B cell (primary cell): ENCODE results near the gene REG1A. TPM values are rescaled to one million over a fixed set of nuclear protein-coding genes. Genes with fewer than 3 reads are reported as not detected.

ENCODE experiments used
- ATAC-seq: fragments of 200-7000 bp; cut with Tn5 transposase; one replicate; pipeline ENCODE4 v1.10.0; 2021; ENCODE audit warnings: low read depth, mild to moderate bottlenecking, moderate number of reproducible peaks, moderate library complexity
- CTCF ChIA-PET: fragments of 350-600 bp; sonication (Branson Sonifier 250); formaldehyde crosslinking; loops from one replicate; lab custom pipeline; 2021; ENCODE audit warnings: antibody characterized with exemption, inconsistent platforms; lab: Charles Lee
- POLR2A ChIA-PET: fragments of 350-600 bp; sonication (Branson Sonifier 250); formaldehyde crosslinking; loops from one replicate; lab custom pipeline; 2021; ENCODE audit warnings: antibody characterized with exemption; lab: Charles Lee
- DNase-seq: peaks from one replicate; pipeline ENCODE4 v3.0.0; 2013
- H2AFZ ChIP-seq: 2 replicates; pipeline ENCODE4 v1.6.1; 2012; ENCODE audit warnings: mild to moderate bottlenecking, low read depth, low read length; ENCODE audit not compliant: insufficient read depth, poor library complexity, severe bottlenecking
- H3K27ac ChIP-seq, 2 donors: 1 replicate in 1 of 2; 2 replicates in 1 of 2; pipeline ENCODE4 v1.5.1; 2012 to 2013; ENCODE audit warnings: low read length in 2 of 2, mild to moderate bottlenecking in 2 of 2, moderate library complexity in 1 of 2
- H3K27me3 ChIP-seq, 4 experiments: fragments of 200-600 bp in 1 of 4; sonication (generic) in 1 of 4; replicated peaks in 1 of 4; 1 replicate in 2 of 4; 2 replicates in 2 of 4; pipeline versions ENCODE4 v1.6.1 to v1.7.0; 2013 to 2016; ENCODE audit warnings: low read length in 3 of 4, mild to moderate bottlenecking in 2 of 4, mixed read lengths in 1 of 4, moderate library complexity in 1 of 4; ENCODE audit not compliant: insufficient read depth in 4 of 4, control insufficient read depth in 3 of 4; ENCODE audit errors: control extremely low read depth in 1 of 4
- H3K36me3 ChIP-seq, 2 experiments: replicated peaks in 1 of 2; 1 replicate in 1 of 2; 2 replicates in 1 of 2; pipeline versions ENCODE4 v1.6.1 to v1.7.1; 2013; ENCODE audit warnings: low read length in 1 of 2; ENCODE audit not compliant: insufficient read depth in 2 of 2, control insufficient read depth in 1 of 2; ENCODE audit errors: control extremely low read depth in 1 of 2, extremely low read depth in 1 of 2
- H3K4me1 ChIP-seq, 2 donors: fragments of 200-600 bp in 1 of 2; sonication (generic) in 1 of 2; 1 replicate in 1 of 2; 2 replicates in 1 of 2; pipeline versions ENCODE4 v1.5.1 to v1.6.1; 2013 to 2017; ENCODE audit warnings: low read length in 2 of 2; ENCODE audit not compliant: control insufficient read depth in 2 of 2, insufficient read depth in 2 of 2
- H3K4me2 ChIP-seq: replicated peaks from 2 replicates; pipeline ENCODE3; 2012; ENCODE audit warnings: mild to moderate bottlenecking, low read depth, low read length; ENCODE audit not compliant: poor library complexity, severe bottlenecking
- H3K4me3 ChIP-seq, 5 experiments: fragments of 200-600 bp in 1 of 5; sonication (generic) in 1 of 5; 1 replicate in 3 of 5; 2 replicates in 2 of 5; pipeline versions ENCODE4 v1.5.1 to v1.7.0; 2011 to 2016; ENCODE audit warnings: low read length in 4 of 5, mild to moderate bottlenecking in 4 of 5, low read depth in 2 of 5, control low read depth in 1 of 5, moderate library complexity in 1 of 5; ENCODE audit not compliant: insufficient read depth in 1 of 5; ENCODE audit errors: control extremely low read depth in 1 of 5, extremely low read depth in 1 of 5
- H3K79me2 ChIP-seq: fragments of 200-600 bp; sonication (generic); one replicate; pipeline ENCODE4 v1.6.0; 2016; ENCODE audit warnings: low read length; ENCODE audit not compliant: control insufficient read depth, insufficient read depth
- H3K9ac ChIP-seq: fragments of 200-600 bp; sonication (generic); 2 replicates; pipeline ENCODE4 v1.6.1; 2017; ENCODE audit warnings: mild to moderate bottlenecking, low read length, moderate library complexity
- H3K9me3 ChIP-seq, 3 donors: one replicate each; pipeline versions ENCODE4 v1.6.1 to v1.7.1; 2013; ENCODE audit warnings: low read length in 2 of 3; ENCODE audit not compliant: control insufficient read depth in 2 of 3, insufficient read depth in 1 of 3; ENCODE audit errors: control extremely low read depth in 1 of 3
- H4K20me1 ChIP-seq: 2 replicates; pipeline ENCODE4 v1.6.0; 2012; ENCODE audit warnings: mild to moderate bottlenecking, low read length; ENCODE audit not compliant: insufficient read depth, control insufficient read depth, poor library complexity, severe bottlenecking
- H3K27ac Mint-ChIP-seq: one replicate; pipeline ENCODE4 v1.8.0; 2021; ENCODE audit warnings: mixed read lengths
- H3K27me3 Mint-ChIP-seq: one replicate; pipeline ENCODE4 v1.8.0; 2021; ENCODE audit warnings: mixed read lengths
- H3K4me1 Mint-ChIP-seq: one replicate; pipeline ENCODE4 v1.8.0; 2021; ENCODE audit warnings: mixed read lengths
- H3K4me3 Mint-ChIP-seq: one replicate; pipeline ENCODE4 v1.8.0; 2021; ENCODE audit warnings: mixed read lengths
- H3K9me3 Mint-ChIP-seq: one replicate; pipeline ENCODE4 v1.8.0; 2022; ENCODE audit warnings: mixed read lengths; ENCODE audit not compliant: insufficient read depth
- CTCF ChIP-seq: fragments of 200-600 bp; IDR thresholded peaks from one replicate; pipeline ENCODE4 v1.8.0; 2022; ENCODE audit warnings: antibody characterized with exemption, mild to moderate bottlenecking
- EZH2 ChIP-seq: IDR thresholded peaks from 2 replicates; pipeline ENCODE4 v1.6.1; 2012; ENCODE audit warnings: borderline replicate concordance, low read depth, mild to moderate bottlenecking, moderate library complexity, low read length; ENCODE audit not compliant: insufficient read depth, poor library complexity, severe bottlenecking
- WGBS: methylation state at CpG from one replicate; pipeline ENCODE4 v1.1.5; 2013; ENCODE audit warnings: missing lambda C conversion rate; ENCODE audit not compliant: insufficient coverage; 5-methylcytosine and 5-hydroxymethylcytosine counted together
- intact Hi-C: fragments of 100-400 bp; cut with micrococcal nuclease; formaldehyde crosslinking; loops from one replicate; pipeline ENCODE4 v1.10.0; 2022
- polyA plus RNA-seq: library from polyadenylated mRNA; depleted of rRNA; stranded (reverse); fragments of >200 nt; gene quantifications from 2 replicates; pipeline ENCODE4 v1.2.3, GENCODE V29; 2012
- total RNA-seq, 2 donors: library from RNA; stranded (reverse); fragments of 120-200 nt in 1 of 2; gene quantifications; 1 replicate in 1 of 2; 2 replicates in 1 of 2; pipeline versions ENCODE4 v1.2.3 to v1.2.4, GENCODE V29; 2013 to 2022

REG1A gene
- total and polyA plus RNA-seq, 2 donors (not counting 1 experiment from before 2014, with no cell fraction given): not detected

- TF ChIP-seq CTCF (no peak), EZH2 (no peak)
Measured at GRCh38 chr2:79129260-79129659, 9.0 kb downstream of the REG1A start.

DNA sequence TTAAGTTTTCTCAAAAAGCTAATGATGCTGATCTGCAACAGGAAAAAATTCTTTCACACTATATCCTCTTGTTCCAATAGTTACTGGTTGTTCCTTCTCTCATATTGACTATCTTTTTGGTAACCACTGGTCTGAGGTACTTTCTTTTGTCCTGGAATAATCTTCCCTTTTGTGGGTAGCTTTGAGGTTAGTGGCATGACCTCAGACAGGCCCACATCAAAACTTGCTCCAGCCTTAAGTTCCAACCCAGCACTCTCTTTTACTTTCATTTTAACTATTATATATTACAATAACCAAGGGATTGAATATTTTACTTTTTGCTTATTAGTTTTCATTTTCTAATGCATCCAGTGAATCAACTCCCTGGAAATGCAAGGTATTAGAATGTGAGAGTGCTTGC, 9.5 kb downstream of the REG1A start:
- CTCF ChIA-PET: no interaction called here
- no peaks in the 10 kb centered on the region for H3K27me3 ChIP-seq

More at GRCh38 chr2:79129260-79129659, 9.0 kb downstream of the REG1A start:
- Histone ChIP-seq H3K4me1 (no peaks in the 10 kb centered on the region), H3K9me3 (peaks cover 0 to 3% (median 0%) of the 10 kb centered on the region in 3 donors), H3K27me3 (no peaks in the 10 kb centered on the region), H3K4me2 (no peak overlapping the region), H3K9ac (no peak overlapping the region), H3K79me2 (no peaks in the 10 kb centered on the region), H4K20me1 (no peaks in the 10 kb centered on the region), H2AFZ (no peak overlapping the region), H3K4me3 (no peak overlapping the region), H3K36me3 (no peaks in the 10 kb centered on the region), H3K27ac (no peak overlapping the region)
- Mint-ChIP-seq H3K4me1 (no peaks in the 10 kb centered on the region), H3K4me3 (no peak overlapping the region), H3K27ac (no peak overlapping the region), H3K9me3 (no peaks in the 10 kb centered on the region), H3K27me3 (no peaks in the 10 kb centered on the region)
- ChIA-PET POLR2A (no interaction called here), CTCF (no interaction called here)
- no peak for DNase-seq
- no peak for ATAC-seq
- intact Hi-C loops: no loop called here
- 89% methylated on average over 3 of the region's 6 CpGs for WGBS

More for the DNA sequence above, 9.5 kb downstream of the REG1A start:
- DNase-seq: no peak
- Histone ChIP-seq H3K4me3 (no peak overlapping the region), H3K9ac (no peak overlapping the region), H4K20me1 (no peaks in the 10 kb centered on the region), H3K27ac (no peak overlapping the region), H3K36me3 (no peaks in the 10 kb centered on the region), H3K9me3 (peaks cover 0 to 3% (median 0%) of the 10 kb centered on the region in 3 donors), H3K4me1 (no peaks in the 10 kb centered on the region), H3K4me2 (no peak overlapping the region), H3K79me2 (no peaks in the 10 kb centered on the region), H2AFZ (no peak overlapping the region)
- Mint-ChIP-seq H3K9me3 (no peaks in the 10 kb centered on the region), H3K27ac (no peak overlapping the region), H3K27me3 (no peaks in the 10 kb centered on the region), H3K4me3 (no peak overlapping the region), H3K4me1 (no peaks in the 10 kb centered on the region)
- POLR2A ChIA-PET: no interaction called here
- intact Hi-C loops: no loop called here
- ATAC-seq: no peak
- TF ChIP-seq EZH2 (no peak), CTCF (no peak)
